HepG2 (cell line): ENCODE data around the gene FBXO8. TPM values are rescaled to one million over a fixed set of nuclear protein-coding genes. Genes with fewer than 3 reads are reported as not detected.

ENCODE experiments used
- CEBPG ChIP-seq: IDR thresholded peaks from 2 replicates; pipeline ENCODE4 v1.6.1; 2016
- DNMT1 ChIP-seq: sonication (generic); formaldehyde crosslinking; IDR thresholded peaks from 2 replicates; pipeline ENCODE4 v1.5.1; 2020; ENCODE audit warnings: mild to moderate bottlenecking, missing genetic modification reagents
- EEA1 ChIP-seq: sonication (generic); formaldehyde crosslinking; IDR thresholded peaks from 2 replicates; pipeline ENCODE4 v1.5.1; 2020; ENCODE audit warnings: mild to moderate bottlenecking, missing genetic modification reagents, borderline replicate concordance
- HOXA9 ChIP-seq: sonication (generic); formaldehyde crosslinking; IDR thresholded peaks from 2 replicates; pipeline ENCODE4 v1.8.1; 2022; ENCODE audit warnings: missing genetic modification reagents, mild to moderate bottlenecking, moderate library complexity, borderline replicate concordance
- KIAA2018 ChIP-seq: sonication (generic); formaldehyde crosslinking; IDR thresholded peaks from 2 replicates; pipeline ENCODE4 v1.5.0; 2020; ENCODE audit warnings: mild to moderate bottlenecking, missing genetic modification reagents, borderline replicate concordance
- NCOA1 ChIP-seq: sonication (generic); formaldehyde crosslinking; IDR thresholded peaks from 2 replicates; pipeline ENCODE4 v1.9.0; 2021; ENCODE audit warnings: missing genetic modification reagents
- SSRP1 ChIP-seq: IDR thresholded peaks from 2 replicates; pipeline ENCODE4 v1.6.1; 2016; ENCODE audit warnings: control low read depth
- ZBTB37 ChIP-seq: sonication (generic); formaldehyde crosslinking; IDR thresholded peaks from 2 replicates; pipeline ENCODE4 v1.4.0; 2020; ENCODE audit warnings: mild to moderate bottlenecking, missing genetic modification reagents
- ZNF124 ChIP-seq: sonication (generic); formaldehyde crosslinking; IDR thresholded peaks from 2 replicates; pipeline ENCODE4 v1.4.0; 2020; ENCODE audit warnings: missing genetic modification reagents
- ZNF530 ChIP-seq: sonication (generic); formaldehyde crosslinking; IDR thresholded peaks from 2 replicates; pipeline ENCODE4 v1.5.0; 2020; ENCODE audit warnings: low read depth, mild to moderate bottlenecking, missing genetic modification reagents
- ZNF552 ChIP-seq: sonication (generic); formaldehyde crosslinking; IDR thresholded peaks from 2 replicates; pipeline ENCODE4 v1.9.0; 2022; ENCODE audit warnings: missing genetic modification reagents, mild to moderate bottlenecking, borderline replicate concordance
- ZNF558 ChIP-seq: sonication (generic); formaldehyde crosslinking; IDR thresholded peaks from 2 replicates; pipeline ENCODE4 v1.9.0; 2022; ENCODE audit warnings: mild to moderate bottlenecking, missing genetic modification reagents, borderline replicate concordance
- ZNF691 ChIP-seq: sonication (generic); formaldehyde crosslinking; IDR thresholded peaks from 2 replicates; pipeline ENCODE4 v1.4.0; 2020; ENCODE audit warnings: missing genetic modification reagents, low read depth, mild to moderate bottlenecking, borderline replicate concordance
- ZNF841 ChIP-seq: sonication (generic); formaldehyde crosslinking; IDR thresholded peaks from 2 replicates; pipeline ENCODE4 v1.8.1; 2023; ENCODE audit warnings: missing genetic modification reagents, borderline replicate concordance
- ZSCAN5A ChIP-seq: sonication (generic); formaldehyde crosslinking; IDR thresholded peaks from 2 replicates; pipeline ENCODE4 v1.8.0; 2022; ENCODE audit warnings: mild to moderate bottlenecking, missing genetic modification reagents, borderline replicate concordance
- polyA plus RNA-seq, 8 experiments: library from polyadenylated mRNA; depleted of rRNA in 3 of 8; stranded (reverse) in 7 of 8; unstranded in 1 of 8; fragments of >200 nt; fragmentation: Illumina TruSeq in 4 of 8; extraction: Trizol in 4 of 8; gene quantifications; 2 replicates each; pipeline versions ENCODE4 v1.2.1 to v1.2.3, GENCODE V29; 2011 to 2016; ENCODE audit warnings: low read depth in 4 of 8, missing spikeins in 1 of 8, mixed read lengths in 1 of 8; ENCODE audit not compliant: insufficient read depth in 1 of 8
- total RNA-seq, 5 experiments: library from RNA; depleted of rRNA; stranded (reverse); fragments of >200 nt; fragmentation: Illumina TruSeq; extraction: Trizol; gene quantifications; 2 replicates each; pipeline ENCODE4 v1.2.3, GENCODE V29; 2016; ENCODE audit warnings: low read depth in 1 of 5
- TF ChIP-seq, protein P1 (sequence below): sonication (generic); formaldehyde crosslinking; IDR thresholded peaks from 2 replicates; pipeline ENCODE4 v1.8.1; 2023; ENCODE audit warnings: missing genetic modification reagents, inconsistent platforms, borderline replicate concordance

FBXO8 gene
- total and polyA plus RNA-seq, 2 of the 13 experiments (the other 11 are each of a cell fraction or from before 2014, with no cell fraction given): 11.7 to 15.2 TPM

- TF ChIP-seq SSRP1 (CRISPR knock-in tag) (no peak), ZNF558 (CRISPR knock-in tag) (no peak), NCOA1 (no peak), ZNF841 (CRISPR knock-in tag) (no peak), HOXA9 (CRISPR knock-in tag) (no peak), ZNF530 (CRISPR knock-in tag) (no peak), EEA1 (CRISPR knock-in tag) (no peak), KIAA2018 (CRISPR knock-in tag) (no peak), ZSCAN5A (no peak), ZNF552 (CRISPR knock-in tag) (no peak), ZNF124 (CRISPR knock-in tag) (no peak), ZNF691 (CRISPR knock-in tag) (no peak), ZBTB37 (no peak), CEBPG (CRISPR knock-in tag) (no peak), DNMT1 (no peak)
- TF ChIP-seq, protein P1, sequence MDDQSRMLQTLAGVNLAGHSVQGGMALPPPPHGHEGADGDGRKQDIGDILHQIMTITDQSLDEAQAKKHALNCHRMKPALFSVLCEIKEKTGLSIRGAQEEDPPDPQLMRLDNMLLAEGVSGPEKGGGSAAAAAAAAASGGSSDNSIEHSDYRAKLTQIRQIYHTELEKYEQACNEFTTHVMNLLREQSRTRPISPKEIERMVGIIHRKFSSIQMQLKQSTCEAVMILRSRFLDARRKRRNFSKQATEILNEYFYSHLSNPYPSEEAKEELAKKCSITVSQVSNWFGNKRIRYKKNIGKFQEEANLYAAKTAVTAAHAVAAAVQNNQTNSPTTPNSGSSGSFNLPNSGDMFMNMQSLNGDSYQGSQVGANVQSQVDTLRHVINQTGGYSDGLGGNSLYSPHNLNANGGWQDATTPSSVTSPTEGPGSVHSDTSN (CRISPR knock-in tag): peak; percentile 79; the same call in 1 of the 2 replicates
Measured at GRCh38 chr4:174282836-174283506, 496 bp downstream of the FBXO8 start (continued).
